Spleen (tissue), 7 donors: ENCODE measurements around the gene PRKG1.

Experiments
- CTCF ChIP-seq, 11 experiments: fragments of 200-600 bp in 7 of 11; fragments of 450-650 bp in 4 of 11; sonication (generic) in 4 of 11; IDR thresholded peaks in 8 of 11; conservative IDR thresholded peaks in 3 of 11; 1 replicate in 7 of 11; 2 replicates in 4 of 11; pipeline versions ENCODE4 v1.4.0 to v1.8.0; 2016 to 2021; ENCODE audit warnings: antibody characterized with exemption in 11 of 11, inconsistent platforms in 4 of 11, mild to moderate bottlenecking in 1 of 11
- POLR2A ChIP-seq, 3 donors: fragments of 450-650 bp; IDR thresholded peaks; one replicate each; pipeline ENCODE4 v1.5.1; 2017; ENCODE audit warnings: antibody characterized with exemption in 3 of 3, mild to moderate bottlenecking in 1 of 3
- POLR2AphosphoS5 ChIP-seq, 3 donors: sonication (generic); formaldehyde crosslinking; IDR thresholded peaks; one replicate each; pipeline ENCODE4 v1.5.1; 2017; ENCODE audit warnings: antibody characterized with exemption in 3 of 3
- donor health status: DM: no; HTN: no; CAD: no; lungs with moderate emphysema.
- donor health status: DM: no; HTN: no; CAD: no.
- donor health status: DM: no; HTN: no; CAD: no.

- TF ChIP-seq CTCF (IDR thresholded peaks at IDR 0.05 in 8 of 11, conservative IDR thresholded peaks at IDR 0.05 in 3 of 11): no peak
- TF ChIP-seq POLR2AphosphoS5 (IDR thresholded peaks at IDR 0.05): no peak
- no peak for TF ChIP-seq POLR2A (IDR thresholded peaks at IDR 0.05)
Observed at GRCh38 chr10:51649064-51649463, 574.8 kb downstream of the PRKG1 start.
